Thyroid gland (tissue), 4 donors: Measurements from ENCODE around the gene LCN10. TPM values are rescaled to one million over a fixed set of nuclear protein-coding genes. Genes with fewer than 3 reads are reported as not detected.

Source experiments
- DNase-seq, 2 donors: peaks; one replicate each; pipeline ENCODE4 v3.0.0-alpha.2; 2019
- H3K27ac ChIP-seq, 3 donors: fragments of 200-600 bp; sonication (generic); 1 replicate in 2 of 3; 2 replicates in 1 of 3; pipeline ENCODE4 v1.5.1; 2016 to 2019; ENCODE audit warnings: mild to moderate bottlenecking in 1 of 3, moderate library complexity in 1 of 3
- H3K27me3 ChIP-seq: fragments of 200-600 bp; sonication (generic); one replicate; pipeline ENCODE4 v1.5.1; 2019
- H3K36me3 ChIP-seq, 2 donors: fragments of 200-600 bp; sonication (generic); one replicate each; pipeline ENCODE4 v1.5.1; 2016 to 2019
- H3K4me1 ChIP-seq, 2 donors: fragments of 200-600 bp; sonication (generic); one replicate each; pipeline ENCODE4 v1.5.1; 2017 to 2019
- H3K4me3 ChIP-seq, 3 donors: fragments of 200-600 bp; sonication (generic); replicated peaks in 1 of 3; 1 replicate in 2 of 3; 2 replicates in 1 of 3; pipeline ENCODE4 v1.5.1; 2016; ENCODE audit warnings: mild to moderate bottlenecking in 1 of 3
- H3K9me3 ChIP-seq: fragments of 200-600 bp; sonication (generic); one replicate; pipeline ENCODE4 v1.5.1; 2017
- CTCF ChIP-seq, 6 experiments: fragments of 200-600 bp in 3 of 6; fragments of 450-650 bp in 3 of 6; sonication (generic) in 3 of 6; IDR thresholded peaks; one replicate each; pipeline ENCODE4 v1.5.1; 2016 to 2019; ENCODE audit warnings: antibody characterized with exemption in 6 of 6, mild to moderate bottlenecking in 2 of 6, inconsistent platforms in 1 of 6, moderate library complexity in 1 of 6
- POLR2A ChIP-seq, 2 donors: fragments of 450-650 bp; IDR thresholded peaks; one replicate each; pipeline ENCODE4 v1.6.1; 2017; ENCODE audit warnings: antibody characterized with exemption in 2 of 2, mild to moderate bottlenecking in 2 of 2, moderate library complexity in 1 of 2
- WGBS, 2 donors: methylation state at CpG; one replicate each; pipeline ENCODE4 v1.1.5; 2017; 5-methylcytosine and 5-hydroxymethylcytosine counted together
- intact Hi-C: fragments of 100-400 bp; cut with DNase I; formaldehyde crosslinking; loops from one replicate; pipeline ENCODE4 v1.15.1; 2023
- total RNA-seq, 4 donors: library from RNA; depleted of rRNA; stranded (reverse); fragments of >200 nt; gene quantifications; one replicate each; pipeline ENCODE4 v1.2.3, GENCODE V29; 2016

LCN10 gene
- total RNA-seq, 4 donors from 2014 or later = 5.8 to 10.1 (median 7.1) TPM

GRCh38 chr9:136753371-136754058 is 10.8 kb upstream of the LCN10 start:
- intact Hi-C loops = no loop called here
- Histone ChIP-seq H3K27ac (no peak overlapping the region), H3K9me3 (no peaks in the 10 kb centered on the region), H3K4me1 (peaks cover 16 to 32% of the 10 kb centered on the region in 2 donors), H3K27me3 (no peaks in the 10 kb centered on the region), H3K36me3 (no peaks in the 10 kb centered on the region), H3K4me3 (no peak overlapping the region)
- WGBS, 2 donors = 88 to 90% methylated on average over 29 of the region's 31 CpGs
- DNase-seq = no peak
- TF ChIP-seq POLR2A (IDR thresholded peaks at IDR 0.05) = no peak
- no peak for TF ChIP-seq CTCF (IDR thresholded peaks at IDR 0.05)

- intact Hi-C loops = no loop called here
- TF ChIP-seq POLR2A (IDR thresholded peaks at IDR 0.05) (no peak), CTCF (IDR thresholded peaks at IDR 0.05) (no peak)
Observed at GRCh38 chr9:136751814-136752213, 9.1 kb upstream of the LCN10 start.

GRCh38 chr9:136751244-136751643 is 8.5 kb upstream of the LCN10 start:
- H3K36me3 ChIP-seq = no peaks in the 10 kb centered on the region
- DNase-seq = no peak
- TF ChIP-seq POLR2A (IDR thresholded peaks at IDR 0.05) (no peak), CTCF (IDR thresholded peaks at IDR 0.05) (no peak)
- H3K27me3 ChIP-seq = no peaks in the 10 kb centered on the region
- H3K27ac ChIP-seq = peak overlapping the region in 1 of 3 donors; percentile 23
- intact Hi-C loops = no loop called here
- no peaks in the 10 kb centered on the region for H3K9me3 ChIP-seq
- 86 to 88% methylated on average over 1 of the region's 1 CpG for WGBS, 2 donors
- H3K4me3 ChIP-seq = no peak overlapping the region
- H3K4me1 ChIP-seq = peaks cover 17 to 31% of the 10 kb centered on the region in 2 donors

More at GRCh38 chr9:136751814-136752213, 9.1 kb upstream of the LCN10 start:
- no peak for DNase-seq
- peaks cover 17 to 31% of the 10 kb centered on the region in 2 donors for H3K4me1 ChIP-seq
- H3K27me3 ChIP-seq = no peaks in the 10 kb centered on the region
- no peak overlapping the region for H3K27ac ChIP-seq
- H3K9me3 ChIP-seq = no peaks in the 10 kb centered on the region
- H3K36me3 ChIP-seq = no peaks in the 10 kb centered on the region
- H3K4me3 ChIP-seq = no peak overlapping the region

GRCh38 chr9:136750526-136750925 is 7.8 kb upstream of the LCN10 start:
- no peak overlapping the region for H3K4me3 ChIP-seq
- TF ChIP-seq CTCF (IDR thresholded peaks at IDR 0.05) (no peak), POLR2A (IDR thresholded peaks at IDR 0.05) (no peak)
- H3K9me3 ChIP-seq = no peaks in the 10 kb centered on the region
- H3K27ac ChIP-seq = peak overlapping the region in 2 of 3 donors; percentile 3 to 23
- intact Hi-C loops = no loop called here
- WGBS, 2 donors = 62 to 86% methylated on average over 2 of the region's 2 CpGs
- no peaks in the 10 kb centered on the region for H3K36me3 ChIP-seq
- H3K4me1 ChIP-seq = peaks cover 17 to 31% of the 10 kb centered on the region in 2 donors
- H3K27me3 ChIP-seq = no peaks in the 10 kb centered on the region
- DNase-seq = no peak
